Measurements from ENCODE around the gene MVB12A.

GRCh38 chr19:17380426-17381138, 39.3 kb upstream of the MVB12A start:
- TF ChIP-seq POLR2AphosphoS5 (IDR thresholded peaks at IDR 0.05; ENCODE audit: insufficient read depth, low read depth, low read length) (no peak), EZH2 (IDR thresholded peaks at IDR 0.05; ENCODE audit: borderline replicate concordance, low read depth, low read length, severe bottlenecking) (no peak), CTCF (IDR thresholded peaks at IDR 0.05; ENCODE audit: extremely low read depth in 1 of 2, insufficient read depth in 1 of 2, low read depth in 1 of 2, low read length in 2 of 2) (no peak), JUN (IDR thresholded peaks at IDR 0.05; ENCODE audit: borderline replicate concordance, insufficient read depth, insufficient read length, low read depth) (no peak), POLR2A (IDR thresholded peaks at IDR 0.05; ENCODE audit: low read depth, low read length) (no peak)
